Endothelial cell of umbilical vein (primary cell): ENCODE results near the gene ATP8A1.

Experiments used
- POLR2A ChIP-seq: IDR thresholded peaks from 2 replicates; pipeline ENCODE4 v1.6.1; 2012; ENCODE audit warnings: low read depth, mild to moderate bottlenecking, control low read depth, low read length
- TF ChIP-seq, protein P1 (sequence below), 2 donors: IDR thresholded peaks; 1 replicate in 1 of 2; 2 replicates in 1 of 2; pipeline ENCODE4 v1.5.1; 2011; ENCODE audit warnings: low read length in 2 of 2, mild to moderate bottlenecking in 2 of 2, moderate library complexity in 2 of 2, control low read depth in 1 of 2, inconsistent platforms in 1 of 2, low read depth in 1 of 2; ENCODE audit not compliant: insufficient read depth in 1 of 2; ENCODE audit errors: extremely low read depth in 1 of 2

GRCh38 chr4:42690537-42690936 is 33.6 kb upstream of the ATP8A1 start:
- TF ChIP-seq, protein P1, sequence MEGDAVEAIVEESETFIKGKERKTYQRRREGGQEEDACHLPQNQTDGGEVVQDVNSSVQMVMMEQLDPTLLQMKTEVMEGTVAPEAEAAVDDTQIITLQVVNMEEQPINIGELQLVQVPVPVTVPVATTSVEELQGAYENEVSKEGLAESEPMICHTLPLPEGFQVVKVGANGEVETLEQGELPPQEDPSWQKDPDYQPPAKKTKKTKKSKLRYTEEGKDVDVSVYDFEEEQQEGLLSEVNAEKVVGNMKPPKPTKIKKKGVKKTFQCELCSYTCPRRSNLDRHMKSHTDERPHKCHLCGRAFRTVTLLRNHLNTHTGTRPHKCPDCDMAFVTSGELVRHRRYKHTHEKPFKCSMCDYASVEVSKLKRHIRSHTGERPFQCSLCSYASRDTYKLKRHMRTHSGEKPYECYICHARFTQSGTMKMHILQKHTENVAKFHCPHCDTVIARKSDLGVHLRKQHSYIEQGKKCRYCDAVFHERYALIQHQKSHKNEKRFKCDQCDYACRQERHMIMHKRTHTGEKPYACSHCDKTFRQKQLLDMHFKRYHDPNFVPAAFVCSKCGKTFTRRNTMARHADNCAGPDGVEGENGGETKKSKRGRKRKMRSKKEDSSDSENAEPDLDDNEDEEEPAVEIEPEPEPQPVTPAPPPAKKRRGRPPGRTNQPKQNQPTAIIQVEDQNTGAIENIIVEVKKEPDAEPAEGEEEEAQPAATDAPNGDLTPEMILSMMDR (IDR thresholded peaks at IDR 0.05; ENCODE audit: extremely low read depth in 1 of 2, insufficient read depth in 1 of 2, low read depth in 1 of 2, low read length in 2 of 2), result no peak
- TF ChIP-seq POLR2A, result no peak
